HTERT RPE-1 (cell line): Measurements from ENCODE around the gene SLC5A2.
"Not testable (repeated sequence)": the region's sequence is repeated elsewhere in the genome, so short reads cannot be mapped to it uniquely, and the experiment has no call there.

Experiments used
- in situ Hi-C: fragments of 300-500 bp; cut with MboI; formaldehyde crosslinking; loops from 4 replicates; pipeline ENCODE4 v1.14.3; 2020; ENCODE audit warnings: low sequenced_read_pairs

Gene SLC5A2

DNA sequence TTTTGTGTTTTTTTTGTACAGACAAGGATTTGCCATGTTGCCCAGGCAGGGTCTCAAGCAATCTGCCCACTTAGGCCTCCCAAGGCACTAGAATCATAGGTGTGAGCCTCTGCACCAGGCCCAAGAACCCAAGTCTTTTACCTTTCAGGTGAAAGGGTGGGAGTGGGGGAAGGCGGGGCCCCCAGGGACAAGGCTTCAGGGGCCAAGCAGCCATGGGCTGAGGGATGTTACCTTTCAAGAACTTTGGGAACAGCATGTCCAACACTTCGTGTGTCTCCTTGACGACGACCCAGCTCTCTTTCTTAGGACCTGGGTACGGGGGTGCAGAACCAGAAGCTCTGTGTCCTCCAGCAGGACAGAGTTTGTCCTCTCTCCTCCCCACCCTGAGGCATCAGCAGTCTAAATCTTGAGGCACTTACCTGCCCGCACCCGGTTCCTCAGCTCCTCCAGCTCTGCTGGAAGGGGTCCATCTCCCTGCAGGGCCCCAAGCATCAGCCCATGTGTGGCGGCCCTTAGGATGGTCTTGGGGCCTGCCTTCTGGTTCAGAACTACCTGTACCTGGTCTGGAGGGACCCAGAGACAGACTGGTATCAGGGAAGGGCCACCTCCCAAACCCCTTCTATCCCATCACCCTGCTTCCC lies 9.0 kb downstream of the SLC5A2 start:
- in situ Hi-C loops, result no loop called here

GRCh38 chr16:31493506-31494125 lies 10.7 kb downstream of the SLC5A2 start:
- in situ Hi-C loops, result no loop called here

DNA sequence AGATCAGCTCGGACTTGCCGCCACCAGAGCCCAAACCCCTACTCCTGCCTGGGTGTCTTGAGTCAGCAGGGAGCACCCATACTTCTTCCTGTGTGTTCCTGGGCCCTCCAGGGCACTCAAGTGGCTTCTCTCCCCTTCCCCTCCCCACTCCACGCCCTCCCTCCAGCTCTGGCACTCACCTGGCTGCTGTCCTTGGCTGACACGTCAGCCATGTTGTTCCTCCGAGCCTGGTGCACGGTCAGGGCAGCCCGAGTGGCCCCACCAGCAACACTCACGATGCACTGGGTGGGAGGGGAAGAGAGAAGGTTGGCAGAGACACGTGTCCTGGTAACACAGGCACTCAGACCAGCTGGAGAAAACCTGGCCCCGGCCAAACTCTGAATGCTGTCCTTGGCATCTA lies 13.7 kb downstream of the SLC5A2 start:
- in situ Hi-C loops, result no loop called here

DNA sequence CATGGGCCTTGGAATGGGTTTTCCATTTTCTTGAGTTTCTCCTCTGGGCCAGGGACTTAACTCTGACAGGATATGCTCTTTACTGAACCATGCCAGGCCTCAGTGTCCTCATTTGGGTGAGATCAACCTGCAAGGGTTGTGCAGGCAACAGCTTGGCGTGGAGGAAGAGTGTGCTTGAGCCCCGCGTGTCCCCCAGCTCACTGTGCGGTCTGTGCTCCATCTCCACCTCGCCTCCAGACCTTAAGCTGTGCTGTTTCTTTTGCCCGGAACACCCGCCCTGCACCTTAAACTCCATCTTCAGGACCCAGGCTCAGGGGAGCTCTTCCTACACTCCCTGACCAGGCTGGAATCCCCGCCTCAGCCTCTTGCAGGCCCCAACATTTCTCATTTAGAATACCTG lies 15.6 kb downstream of the SLC5A2 start:
- in situ Hi-C loops, result no loop called here

- in situ Hi-C loops, result no loop called here
These were observed 17.0 kb downstream of the SLC5A2 start for GRCh38 chr16:31499928-31500327.

GRCh38 chr16:31501226-31501965 lies 18.5 kb downstream of the SLC5A2 start:
- in situ Hi-C loops, result no loop called here

- in situ Hi-C loops, result no loop called here
These were observed 19.0 kb downstream of the SLC5A2 start for GRCh38 chr16:31501966-31502348.

- in situ Hi-C loops, result no loop called here
These were observed 20.1 kb downstream of the SLC5A2 start for GRCh38 chr16:31502981-31503380.

GRCh38 chr16:31503555-31503954 lies 20.6 kb downstream of the SLC5A2 start:
- in situ Hi-C loops, result not testable (repeated sequence)

- in situ Hi-C loops, result no loop called here
These were observed 21.2 kb downstream of the SLC5A2 start for GRCh38 chr16:31504159-31504558.

DNA sequence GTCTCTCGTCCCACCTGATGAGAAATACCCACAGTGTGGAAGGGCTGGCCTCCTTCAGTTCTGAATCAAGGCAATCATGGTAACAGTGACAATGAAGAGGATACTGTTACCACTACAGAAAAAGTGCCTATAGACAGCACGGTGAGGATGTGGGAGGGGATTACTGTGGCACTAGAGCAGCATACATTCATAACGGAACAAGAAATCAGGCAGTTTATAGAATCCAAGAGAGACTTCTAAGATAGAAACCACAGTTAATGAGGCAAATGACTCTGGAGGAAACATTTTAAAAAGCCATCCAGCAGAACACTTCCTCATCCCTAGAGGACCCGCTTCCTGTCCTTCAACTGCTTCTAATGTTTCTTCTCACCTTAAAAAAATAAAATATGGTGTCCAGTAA lies 22.6 kb downstream of the SLC5A2 start:
- in situ Hi-C loops, result no loop called here

DNA sequence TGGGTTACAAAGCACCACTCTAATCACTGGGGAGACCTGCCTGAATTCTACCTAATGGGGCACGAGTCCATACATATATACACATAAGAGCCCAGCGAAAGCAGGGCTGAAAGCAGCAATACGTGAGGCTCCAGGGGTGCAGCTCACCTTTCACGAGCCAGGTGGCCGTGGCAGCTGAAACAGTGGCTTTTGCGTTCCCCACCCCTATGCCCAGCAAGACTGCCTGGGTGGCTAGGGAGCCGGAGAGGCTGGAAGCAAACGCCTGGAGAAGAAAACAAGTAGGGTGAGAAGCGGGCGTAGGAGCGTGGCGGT lies 24.6 kb downstream of the SLC5A2 start:
- in situ Hi-C loops, result no loop called here

- in situ Hi-C loops, result no loop called here
These were observed 25.2 kb downstream of the SLC5A2 start, which contains the start of gene RUSF1 for GRCh38 chr16:31507929-31508705. Gene RUSF1, minus strand, starts transcription at chr16:31508391. Its CDS starts 18 bp downstream, at chr16:31508373.

DNA sequence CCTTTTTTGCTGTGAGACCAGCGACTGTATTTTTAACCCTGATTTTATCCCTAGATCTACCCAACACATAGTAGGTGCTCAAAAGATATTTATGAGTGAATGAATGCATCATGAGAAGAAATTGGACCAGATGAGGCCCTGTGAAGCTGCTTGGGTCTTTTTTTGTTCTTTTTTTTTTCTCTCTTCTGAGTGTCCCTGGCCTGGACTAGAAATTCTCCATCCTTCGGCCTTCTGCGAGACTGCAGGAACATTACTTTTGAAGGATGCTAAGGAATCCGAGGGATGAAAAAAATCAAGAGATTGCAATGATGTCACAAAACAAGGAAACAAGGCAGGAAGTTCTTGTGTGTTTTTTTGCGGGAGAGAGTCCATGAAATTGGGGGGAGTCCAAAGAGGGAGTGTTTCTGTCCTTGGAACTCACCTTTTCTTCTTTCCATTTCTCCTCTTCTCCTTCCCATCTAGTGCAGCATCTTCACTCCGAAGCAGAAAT lies 25.8 kb downstream of the SLC5A2 start:
- in situ Hi-C loops, result no loop called here

DNA sequence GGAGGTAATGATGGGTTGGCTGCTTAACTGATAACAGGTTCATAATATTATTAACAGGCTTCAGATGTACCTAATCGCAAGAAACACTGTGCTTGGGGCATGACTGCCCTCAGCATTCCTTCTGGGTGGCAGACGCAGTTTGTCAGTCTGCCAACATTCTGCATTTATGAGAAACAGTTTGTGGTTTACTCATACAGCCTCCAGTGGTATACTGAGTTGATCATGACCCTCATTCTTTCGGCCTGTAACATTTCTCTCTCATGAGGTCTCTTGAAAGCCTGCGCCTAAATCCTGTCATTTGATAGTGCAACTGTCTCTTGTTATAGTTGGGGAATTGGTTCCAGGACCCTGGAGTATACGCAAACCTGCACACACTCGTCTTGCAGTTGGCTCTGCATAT lies 30.2 kb downstream of the SLC5A2 start:
- in situ Hi-C loops, result no loop called here

- in situ Hi-C loops, result no loop called here
These were observed 31.0 kb downstream of the SLC5A2 start for GRCh38 chr16:31513884-31514283.

DNA sequence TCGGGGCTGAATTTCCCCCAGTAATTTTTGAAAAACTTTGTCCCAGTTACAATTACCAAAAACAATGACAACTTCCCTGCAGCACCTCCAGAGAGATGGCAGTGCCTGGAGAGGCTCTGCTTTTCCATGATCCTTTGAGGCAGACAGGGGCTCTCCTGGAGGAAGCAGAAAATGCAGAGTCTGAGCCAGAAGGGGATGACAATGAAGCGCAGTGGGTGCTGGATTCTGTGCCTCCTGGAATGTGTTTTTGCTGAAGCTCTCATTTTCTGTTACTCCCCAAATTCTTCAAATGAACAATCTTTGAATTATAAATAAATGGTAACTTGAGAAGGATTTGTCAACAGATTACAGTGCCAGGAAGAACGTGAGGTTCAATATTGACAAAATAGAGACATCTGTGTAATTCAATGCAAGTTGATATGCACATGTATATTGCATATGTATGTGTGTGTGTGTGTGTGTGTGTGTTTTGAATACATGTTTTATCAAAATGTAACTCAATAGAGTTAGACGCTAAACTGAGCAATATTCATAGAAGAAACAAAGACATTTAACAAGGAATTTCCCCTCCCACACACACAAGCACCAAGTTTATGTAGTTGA lies 35.0 kb downstream of the SLC5A2 start:
- in situ Hi-C loops, result no loop called here

DNA sequence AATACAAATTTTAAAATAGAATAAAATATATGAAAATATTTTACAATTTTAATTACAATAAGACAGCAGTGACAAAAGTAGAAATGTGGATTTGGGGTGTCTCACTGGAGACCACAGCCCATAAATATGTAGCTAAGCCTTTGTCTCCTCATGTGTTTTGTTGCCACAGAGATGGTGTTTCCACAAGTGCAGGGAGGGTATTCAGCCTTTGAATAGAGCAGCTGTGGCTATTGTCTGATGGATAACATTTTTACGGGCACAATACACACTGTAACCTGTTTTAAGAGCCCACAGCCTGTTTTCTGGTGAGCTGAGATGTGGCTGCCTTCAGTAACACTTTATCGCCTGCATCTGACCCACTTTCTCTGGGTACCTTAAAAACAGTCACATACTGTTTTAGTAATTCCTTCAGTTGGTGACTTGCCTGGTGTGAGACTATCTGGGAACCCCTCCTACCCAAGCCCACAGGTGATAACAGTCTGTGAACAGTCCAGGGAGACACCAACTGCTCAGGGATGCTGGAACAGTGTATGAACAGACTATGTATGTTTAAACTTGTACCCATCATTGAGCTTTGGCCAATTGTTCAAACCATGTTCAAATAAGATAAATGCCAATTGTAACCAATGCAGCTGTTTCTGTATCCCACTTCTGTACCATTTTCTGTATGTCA lies 37.0 kb downstream of the SLC5A2 start:
- in situ Hi-C loops, result no loop called here

- in situ Hi-C loops, result no loop called here
These were observed 38.4 kb downstream of the SLC5A2 start for GRCh38 chr16:31521368-31521767.

DNA sequence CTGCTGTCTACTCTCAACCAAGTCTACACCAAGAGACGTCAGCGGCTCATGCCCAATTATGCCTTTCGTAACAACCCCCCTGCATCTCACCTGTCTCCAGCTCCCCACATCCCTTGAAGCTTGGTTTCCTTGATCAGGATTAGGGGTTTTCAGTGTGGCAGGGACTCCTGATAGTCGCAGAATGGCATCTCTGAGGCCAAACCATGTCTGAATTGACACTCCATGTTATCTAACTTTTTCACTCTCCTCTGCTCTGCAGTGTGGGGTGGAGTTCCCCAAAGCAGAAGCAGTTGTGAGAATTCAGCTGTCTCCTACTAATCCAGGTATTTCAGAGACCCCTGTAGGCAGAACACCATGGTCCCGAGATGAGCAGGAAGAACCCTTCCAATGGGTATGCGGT lies 39.1 kb downstream of the SLC5A2 start:
- in situ Hi-C loops, result no loop called here
